Hepatocyte (in vitro differentiated cells): ENCODE data around the gene HS6ST1. TPM values are rescaled to one million over a fixed set of nuclear protein-coding genes. Genes with fewer than 3 reads are reported as not detected.

ENCODE experiments used
- DNase-seq: peaks from one replicate; pipeline ENCODE4 v3.0.0-alpha.2; 2016; ENCODE audit warnings: low spot score
- H2AFZ ChIP-seq: fragments of 200-600 bp; sonication (generic); 2 replicates; pipeline ENCODE4 v1.6.0; 2016; ENCODE audit warnings: antibody characterized with exemption, mild to moderate bottlenecking
- H3K27ac ChIP-seq: fragments of 200-600 bp; sonication (generic); 2 replicates; pipeline ENCODE4 v1.5.1; 2016; ENCODE audit warnings: mild to moderate bottlenecking
- H3K27me3 ChIP-seq: fragments of 200-600 bp; sonication (generic); 2 replicates; pipeline ENCODE4 v1.6.1; 2016
- H3K36me3 ChIP-seq: fragments of 200-600 bp; sonication (generic); replicated peaks from 2 replicates; pipeline ENCODE4 v1.5.1; 2016; ENCODE audit warnings: low read depth; ENCODE audit not compliant: insufficient read depth
- H3K4me1 ChIP-seq: fragments of 200-600 bp; sonication (generic); 2 replicates; pipeline ENCODE4 v1.5.1; 2016; ENCODE audit warnings: mild to moderate bottlenecking, moderate library complexity; ENCODE audit not compliant: insufficient read depth
- H3K4me2 ChIP-seq: fragments of 200-600 bp; sonication (generic); 2 replicates; pipeline ENCODE4 v1.6.0; 2016
- H3K4me3 ChIP-seq: fragments of 200-600 bp; sonication (generic); 2 replicates; pipeline ENCODE4 v1.5.1; 2016; ENCODE audit warnings: mild to moderate bottlenecking
- H3K79me2 ChIP-seq: fragments of 200-600 bp; sonication (generic); 2 replicates; pipeline ENCODE4 v1.6.0; 2017; ENCODE audit warnings: mild to moderate bottlenecking
- H3K9me2 ChIP-seq: fragments of 200-600 bp; sonication (generic); replicated peaks from 2 replicates; pipeline ENCODE4 v1.6.0; 2017; ENCODE audit warnings: mild to moderate bottlenecking; ENCODE audit not compliant: insufficient read depth
- H3K9me3 ChIP-seq: fragments of 200-600 bp; sonication (generic); 2 replicates; pipeline ENCODE4 v1.5.1; 2016; ENCODE audit warnings: low read depth, mild to moderate bottlenecking
- H4K20me1 ChIP-seq: fragments of 200-600 bp; sonication (generic); 2 replicates; pipeline ENCODE4 v1.6.0; 2016; ENCODE audit warnings: mild to moderate bottlenecking; ENCODE audit not compliant: insufficient read depth, poor library complexity, severe bottlenecking
- EZH2 ChIP-seq: fragments of 200-600 bp; sonication (generic); IDR thresholded peaks from 2 replicates; pipeline ENCODE4 v1.6.1; 2016; ENCODE audit warnings: antibody characterized with exemption, mild to moderate bottlenecking, borderline replicate concordance
- EZH2phosphoT487 ChIP-seq: fragments of 200-600 bp; sonication (generic); IDR thresholded peaks from one replicate; pipeline ENCODE4 v1.6.1; 2018; ENCODE audit warnings: antibody characterized with exemption, mild to moderate bottlenecking, low read depth, moderate library complexity; ENCODE audit not compliant: unreplicated experiment, severe bottlenecking
- WGBS: methylation state at CpG from one replicate; pipeline ENCODE4 v1.1.6; 2016; ENCODE audit warnings: low lambda C conversion rate; ENCODE audit errors: missing lambda C conversion rate; 5-methylcytosine and 5-hydroxymethylcytosine counted together
- polyA plus RNA-seq: library from polyadenylated mRNA; unstranded; fragments of >200 nt; fragmentation: Nextera tagmentation; extraction: Ambion mirVana; gene quantifications from 2 replicates; pipeline ENCODE4 v1.2.1, GENCODE V29; 2016
- total RNA-seq: library from RNA; depleted of rRNA; stranded (reverse); fragments of >200 nt; gene quantifications from 2 replicates; pipeline ENCODE4 v1.2.3, GENCODE V29; 2014
- TF ChIP-seq, protein P1 (sequence below): fragments of 200-600 bp; sonication (generic); IDR thresholded peaks from 2 replicates; pipeline ENCODE4 v1.5.1; 2016; ENCODE audit warnings: antibody characterized with exemption, mild to moderate bottlenecking; ENCODE audit not compliant: poor library complexity

The HS6ST1 gene
- total and polyA plus RNA-seq, 2 experiments from 2014 or later: 46.7 to 48.3 TPM

DNA sequence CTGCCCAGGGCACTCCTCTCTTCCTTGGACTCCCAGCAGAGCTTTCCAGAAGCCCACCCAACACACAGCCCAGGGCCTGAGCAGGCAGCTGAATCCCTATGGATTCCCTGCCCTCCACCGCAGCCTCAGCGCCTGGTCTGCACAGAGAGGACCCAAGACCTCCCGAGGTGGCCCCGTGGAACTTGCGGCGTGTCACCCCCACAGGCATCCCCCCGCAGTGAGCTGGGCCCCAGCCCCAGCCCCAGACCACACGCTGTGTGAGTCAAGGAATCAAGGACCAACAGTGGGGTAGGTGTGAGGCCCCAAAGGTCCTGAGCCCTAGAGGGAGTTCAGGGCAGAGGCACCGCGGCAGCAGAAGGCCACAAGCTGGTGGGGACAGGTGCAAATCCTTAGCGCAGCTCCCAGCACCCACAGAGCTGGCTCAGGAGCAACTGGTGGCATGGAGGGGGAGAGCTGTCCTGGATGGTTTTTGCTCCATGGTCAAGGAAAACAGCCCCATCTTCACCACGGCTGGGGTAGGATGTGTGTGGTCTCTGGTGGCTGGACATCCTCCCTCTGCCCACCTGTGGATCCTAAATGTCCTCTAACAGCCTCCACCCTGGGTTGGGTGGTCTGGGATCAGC lies 8.5 kb downstream of the HS6ST1 start:
- Histone ChIP-seq H4K20me1 (peaks cover 95% of the 10 kb centered on the region), H2AFZ (no peak overlapping the region), H3K27ac (peak overlapping the region; percentile 44), H3K36me3 (no peaks in the 10 kb centered on the region), H3K4me2 (no peak overlapping the region), H3K27me3 (no peaks in the 10 kb centered on the region), H3K9me2 (no peaks in the 10 kb centered on the region), H3K4me3 (no peak overlapping the region), H3K9me3 (no peaks in the 10 kb centered on the region), H3K4me1 (peaks cover 50% of the 10 kb centered on the region), H3K79me2 (peaks cover 94% of the 10 kb centered on the region)
- TF ChIP-seq, protein P1, sequence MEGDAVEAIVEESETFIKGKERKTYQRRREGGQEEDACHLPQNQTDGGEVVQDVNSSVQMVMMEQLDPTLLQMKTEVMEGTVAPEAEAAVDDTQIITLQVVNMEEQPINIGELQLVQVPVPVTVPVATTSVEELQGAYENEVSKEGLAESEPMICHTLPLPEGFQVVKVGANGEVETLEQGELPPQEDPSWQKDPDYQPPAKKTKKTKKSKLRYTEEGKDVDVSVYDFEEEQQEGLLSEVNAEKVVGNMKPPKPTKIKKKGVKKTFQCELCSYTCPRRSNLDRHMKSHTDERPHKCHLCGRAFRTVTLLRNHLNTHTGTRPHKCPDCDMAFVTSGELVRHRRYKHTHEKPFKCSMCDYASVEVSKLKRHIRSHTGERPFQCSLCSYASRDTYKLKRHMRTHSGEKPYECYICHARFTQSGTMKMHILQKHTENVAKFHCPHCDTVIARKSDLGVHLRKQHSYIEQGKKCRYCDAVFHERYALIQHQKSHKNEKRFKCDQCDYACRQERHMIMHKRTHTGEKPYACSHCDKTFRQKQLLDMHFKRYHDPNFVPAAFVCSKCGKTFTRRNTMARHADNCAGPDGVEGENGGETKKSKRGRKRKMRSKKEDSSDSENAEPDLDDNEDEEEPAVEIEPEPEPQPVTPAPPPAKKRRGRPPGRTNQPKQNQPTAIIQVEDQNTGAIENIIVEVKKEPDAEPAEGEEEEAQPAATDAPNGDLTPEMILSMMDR: no peak
- TF ChIP-seq EZH2 (no peak), EZH2phosphoT487 (no peak)
- no peak for DNase-seq
- WGBS: 96% methylated on average over 11 of the region's 12 CpGs

DNA sequence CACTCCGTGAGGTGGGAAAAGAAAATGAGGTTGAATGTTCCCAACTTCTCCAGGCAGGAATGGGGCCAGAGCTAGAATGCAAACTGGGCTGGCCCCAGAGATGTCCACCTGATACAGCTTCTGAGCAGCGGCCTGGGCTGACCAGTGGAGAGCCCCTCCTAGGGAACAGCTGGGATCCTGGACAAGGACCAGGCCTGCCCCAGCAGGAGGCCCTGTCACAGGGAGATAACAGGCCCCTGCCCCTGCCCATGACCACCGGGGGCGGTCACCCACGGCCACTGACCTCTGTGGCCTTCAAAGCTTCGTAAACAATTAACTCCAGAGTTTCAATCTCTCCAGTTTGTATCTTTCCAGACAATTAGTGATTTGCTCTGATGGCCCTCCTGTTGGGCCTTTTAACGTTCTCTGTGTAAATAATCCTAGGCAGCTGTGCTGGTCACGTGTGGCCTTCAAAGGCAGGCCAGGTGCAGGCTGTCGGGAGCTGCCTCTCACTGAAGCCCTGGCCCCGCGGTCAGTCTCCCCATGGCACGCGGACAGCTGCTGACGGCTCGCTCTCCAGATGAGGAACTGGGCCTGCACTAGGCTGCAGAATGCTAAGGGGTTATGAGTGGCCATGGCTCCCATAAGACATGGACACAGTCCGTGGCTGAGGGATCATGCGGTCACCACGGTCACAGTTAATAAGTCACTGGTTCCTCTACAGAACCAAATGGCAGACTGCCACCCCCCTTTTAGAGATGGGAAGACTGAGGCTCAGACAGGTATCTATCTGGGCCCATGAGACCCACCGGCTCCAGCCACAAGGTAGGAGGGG lies 9.2 kb downstream of the HS6ST1 start:
- H3K27me3 ChIP-seq: no peaks in the 10 kb centered on the region
- no peak overlapping the region for H3K4me3 ChIP-seq
- H3K9me2 ChIP-seq: no peaks in the 10 kb centered on the region
- peaks cover 91% of the 10 kb centered on the region for H3K79me2 ChIP-seq
- H3K9me3 ChIP-seq: no peaks in the 10 kb centered on the region
- peaks cover 53% of the 10 kb centered on the region for H3K4me1 ChIP-seq
- no peaks in the 10 kb centered on the region for H3K36me3 ChIP-seq
- 37% methylated on average over 19 of the region's 19 CpGs for WGBS
- DNase-seq: peak; percentile 80
- H2AFZ ChIP-seq: no peak overlapping the region
- peak overlapping the region; percentile 19 for H3K4me2 ChIP-seq
- H4K20me1 ChIP-seq: peaks cover 92% of the 10 kb centered on the region
- peak overlapping the region; percentile 44 for H3K27ac ChIP-seq
- TF ChIP-seq, protein P1: no peak
- TF ChIP-seq EZH2 (no peak), EZH2phosphoT487 (no peak)

DNA sequence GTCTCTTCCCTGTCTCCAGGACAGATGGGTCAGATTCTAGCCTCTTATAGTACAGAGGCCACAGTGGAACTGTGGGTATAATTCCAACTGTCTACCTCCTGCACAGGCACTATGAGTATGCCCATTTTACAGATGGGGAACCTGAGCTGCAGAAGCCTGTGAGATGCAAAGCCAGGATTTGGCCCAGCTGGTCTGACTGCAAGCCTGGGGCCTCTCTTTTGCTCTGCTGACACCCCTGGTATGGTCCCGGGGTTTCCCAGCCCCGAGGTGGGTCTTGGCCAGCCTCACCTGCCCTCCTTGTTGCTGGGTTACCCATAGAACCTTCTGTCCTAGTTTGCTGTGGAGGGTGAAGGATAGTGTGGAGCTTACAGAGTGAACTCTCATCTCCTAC lies 9.8 kb downstream of the HS6ST1 start:
- WGBS: 92% methylated on average over 2 of the region's 2 CpGs
- Histone ChIP-seq H3K9me2 (no peaks in the 10 kb centered on the region), H3K36me3 (no peaks in the 10 kb centered on the region), H2AFZ (no peak overlapping the region), H3K27me3 (no peaks in the 10 kb centered on the region), H3K4me2 (peak overlapping the region; percentile 19), H3K4me3 (no peak overlapping the region), H3K4me1 (peaks cover 49% of the 10 kb centered on the region), H4K20me1 (peaks cover 90% of the 10 kb centered on the region), H3K27ac (peak overlapping the region; percentile 25), H3K9me3 (no peaks in the 10 kb centered on the region), H3K79me2 (peaks cover 91% of the 10 kb centered on the region)
- no peak for TF ChIP-seq EZH2
- TF ChIP-seq, protein P1: no peak
- no peak for TF ChIP-seq EZH2phosphoT487
- DNase-seq: no peak
